Mesenchymal stem cell (in vitro differentiated cells and primary cell): ENCODE results near the gene ACOD1.
A peak's percentile ranks its signal among the peaks of the same experiment; 100 is the strongest.

Experiments
- DNase-seq: peaks from one replicate; pipeline ENCODE4 v3.0.0-alpha.2; 2013
- H2AFZ ChIP-seq: one replicate; pipeline ENCODE4 v1.6.1; 2013; ENCODE audit warnings: low read depth, mild to moderate bottlenecking, control low read depth, inconsistent platforms, low read length, moderate library complexity
- H2AK5ac ChIP-seq: 2 replicates; pipeline ENCODE4 v1.6.1; 2013; ENCODE audit warnings: low read length, moderate library complexity, mild to moderate bottlenecking, inconsistent platforms; ENCODE audit not compliant: severe bottlenecking
- H2BK120ac ChIP-seq: one replicate; pipeline ENCODE4 v1.6.1; 2013; ENCODE audit warnings: low read depth, mild to moderate bottlenecking, inconsistent platforms, low read length, moderate library complexity
- H2BK12ac ChIP-seq, 2 experiments: one replicate each; pipeline ENCODE4 v1.6.1; 2013; ENCODE audit warnings: inconsistent platforms in 2 of 2, low read length in 2 of 2, mild to moderate bottlenecking in 2 of 2, moderate library complexity in 2 of 2, control low read depth in 1 of 2
- H2BK15ac ChIP-seq: one replicate; pipeline ENCODE4 v1.6.1; 2013; ENCODE audit warnings: mild to moderate bottlenecking, low read depth, inconsistent platforms; ENCODE audit not compliant: poor library complexity, severe bottlenecking
- H2BK5ac ChIP-seq: 2 replicates; pipeline ENCODE4 v1.6.1; 2013; ENCODE audit warnings: low read depth, mild to moderate bottlenecking, low read length, control low read depth, inconsistent platforms; ENCODE audit not compliant: poor library complexity, severe bottlenecking
- H3K14ac ChIP-seq, 2 experiments: one replicate each; pipeline ENCODE4 v1.6.1; 2013; ENCODE audit warnings: inconsistent platforms in 2 of 2, low read length in 2 of 2, control low read depth in 1 of 2, mild to moderate bottlenecking in 1 of 2, moderate library complexity in 1 of 2
- H3K18ac ChIP-seq, 2 experiments: one replicate each; pipeline ENCODE4 v1.6.1; 2013; ENCODE audit warnings: inconsistent platforms in 2 of 2, low read length in 2 of 2, control low read depth in 1 of 2, low read depth in 1 of 2, mild to moderate bottlenecking in 1 of 2
- H3K23ac ChIP-seq, 2 experiments: one replicate each; pipeline ENCODE4 v1.6.1; 2013; ENCODE audit warnings: inconsistent platforms in 2 of 2, low read length in 2 of 2, mild to moderate bottlenecking in 2 of 2, moderate library complexity in 2 of 2, control low read depth in 1 of 2
- H3K27ac ChIP-seq: 2 replicates; pipeline ENCODE4 v1.5.1; 2013; ENCODE audit warnings: mild to moderate bottlenecking, moderate library complexity, low read length, control low read depth, inconsistent platforms; ENCODE audit not compliant: poor library complexity, severe bottlenecking
- H3K27me3 ChIP-seq, 2 experiments: 2 replicates each; pipeline versions ENCODE4 v1.6.1 to v1.7.0; 2013; ENCODE audit warnings: low read length in 2 of 2, mild to moderate bottlenecking in 2 of 2, moderate library complexity in 2 of 2, control low read depth in 1 of 2, inconsistent platforms in 1 of 2; ENCODE audit not compliant: control insufficient read depth in 1 of 2, insufficient read depth in 1 of 2
- H3K36me3 ChIP-seq, 2 experiments: 2 replicates each; pipeline versions ENCODE4 v1.6.1 to v1.7.0; 2013; ENCODE audit warnings: low read length in 2 of 2, control low read depth in 1 of 2, inconsistent platforms in 1 of 2, low read depth in 1 of 2, mild to moderate bottlenecking in 1 of 2; ENCODE audit not compliant: insufficient read depth in 2 of 2, control insufficient read depth in 1 of 2
- H3K4ac ChIP-seq, 2 experiments: one replicate each; pipeline ENCODE4 v1.6.1; 2013; ENCODE audit warnings: inconsistent platforms in 2 of 2, low read length in 2 of 2, mild to moderate bottlenecking in 2 of 2, moderate library complexity in 2 of 2, control low read depth in 1 of 2, low read depth in 1 of 2
- H3K4me1 ChIP-seq: 2 replicates; pipeline ENCODE4 v1.6.1; 2013; ENCODE audit warnings: low read depth, low read length, control low read depth; ENCODE audit not compliant: control insufficient read depth, insufficient read depth
- H3K4me2 ChIP-seq: 2 replicates; pipeline ENCODE4 v1.6.1; 2013; ENCODE audit warnings: low read length, mild to moderate bottlenecking, inconsistent platforms; ENCODE audit not compliant: poor library complexity, severe bottlenecking
- H3K4me3 ChIP-seq, 2 experiments: 2 replicates each; pipeline versions ENCODE4 v1.5.1 to v1.7.0; 2013; ENCODE audit warnings: low read length in 2 of 2, mild to moderate bottlenecking in 2 of 2, control low read depth in 1 of 2, low read depth in 1 of 2; ENCODE audit not compliant: insufficient read depth in 1 of 2
- H3K79me1 ChIP-seq: replicated peaks from 2 replicates; pipeline ENCODE4 v1.6.1; 2013; ENCODE audit warnings: mild to moderate bottlenecking, control low read depth, low read length, inconsistent platforms; ENCODE audit not compliant: poor library complexity, severe bottlenecking
- H3K9ac ChIP-seq: 2 replicates; pipeline ENCODE4 v1.7.0; 2013; ENCODE audit warnings: mild to moderate bottlenecking, low read length, moderate library complexity
- H3K9me3 ChIP-seq: 2 replicates; pipeline ENCODE4 v1.7.0; 2013; ENCODE audit warnings: mild to moderate bottlenecking, low read length; ENCODE audit not compliant: control insufficient read depth
- H4K8ac ChIP-seq: one replicate; pipeline ENCODE4 v1.6.1; 2013; ENCODE audit warnings: inconsistent platforms, mild to moderate bottlenecking, low read length, moderate library complexity
- H4K91ac ChIP-seq: one replicate; pipeline ENCODE4 v1.6.1; 2013; ENCODE audit warnings: mild to moderate bottlenecking, low read length, inconsistent platforms
- WGBS: methylation state at CpG from one replicate; pipeline ENCODE4 v1.1.7; 2013; ENCODE audit warnings: mixed read lengths; 5-methylcytosine and 5-hydroxymethylcytosine counted together

Gene ACOD1

DNA sequence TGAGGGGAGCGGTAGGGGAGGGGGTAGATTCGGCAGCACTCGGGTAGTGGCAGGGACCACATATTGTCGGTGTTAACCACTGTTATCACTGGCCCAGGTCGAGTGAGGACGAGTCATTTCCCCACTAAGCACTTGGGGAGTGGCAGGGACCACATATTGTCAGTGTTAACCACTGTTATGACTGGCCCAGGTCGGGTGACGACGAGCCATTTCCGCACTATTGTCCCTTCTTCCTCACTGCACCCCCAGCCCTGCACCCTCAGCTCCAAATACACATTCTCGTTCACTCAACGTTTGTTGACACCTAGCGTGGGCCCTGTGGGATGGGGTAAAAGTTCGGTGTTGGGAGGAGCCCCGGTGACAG lies 43.1 kb downstream of the ACOD1 start:
- Histone ChIP-seq H4K8ac (peak overlapping the region; percentile 72), H2BK15ac (no peak overlapping the region), H3K18ac (peak overlapping the region; percentile 76 to 78), H3K4me2 (peak overlapping the region; percentile 89), H2BK5ac (no peak overlapping the region), H3K36me3 (peaks cover 0 to 14% of the 10 kb centered on the region in 2 experiments), H3K79me1 (peaks cover 15% of the 10 kb centered on the region), H2AK5ac (no peak overlapping the region), H3K23ac (no peak overlapping the region), H3K27me3 (peaks cover 0 to 3% of the 10 kb centered on the region in 2 experiments), H4K91ac (no peak overlapping the region), H3K4me3 (peak overlapping the region; percentile 93 to 96), H3K4ac (peak overlapping the region; percentile 54 to 81), H2BK12ac (peak overlapping the region in 1 of 2 experiments; percentile 75), H3K27ac (no peak overlapping the region), H2BK120ac (peak overlapping the region; percentile 29), H3K9me3 (no peaks in the 10 kb centered on the region), H3K14ac (peak overlapping the region in 1 of 2 experiments; percentile 79), H3K4me1 (peaks cover 7% of the 10 kb centered on the region), H2AFZ (peak overlapping the region; percentile 89), H3K9ac (peak overlapping the region; percentile 98)
- DNase-seq: no peak
- 31% methylated on average over 9 of the region's 15 CpGs for WGBS

DNA sequence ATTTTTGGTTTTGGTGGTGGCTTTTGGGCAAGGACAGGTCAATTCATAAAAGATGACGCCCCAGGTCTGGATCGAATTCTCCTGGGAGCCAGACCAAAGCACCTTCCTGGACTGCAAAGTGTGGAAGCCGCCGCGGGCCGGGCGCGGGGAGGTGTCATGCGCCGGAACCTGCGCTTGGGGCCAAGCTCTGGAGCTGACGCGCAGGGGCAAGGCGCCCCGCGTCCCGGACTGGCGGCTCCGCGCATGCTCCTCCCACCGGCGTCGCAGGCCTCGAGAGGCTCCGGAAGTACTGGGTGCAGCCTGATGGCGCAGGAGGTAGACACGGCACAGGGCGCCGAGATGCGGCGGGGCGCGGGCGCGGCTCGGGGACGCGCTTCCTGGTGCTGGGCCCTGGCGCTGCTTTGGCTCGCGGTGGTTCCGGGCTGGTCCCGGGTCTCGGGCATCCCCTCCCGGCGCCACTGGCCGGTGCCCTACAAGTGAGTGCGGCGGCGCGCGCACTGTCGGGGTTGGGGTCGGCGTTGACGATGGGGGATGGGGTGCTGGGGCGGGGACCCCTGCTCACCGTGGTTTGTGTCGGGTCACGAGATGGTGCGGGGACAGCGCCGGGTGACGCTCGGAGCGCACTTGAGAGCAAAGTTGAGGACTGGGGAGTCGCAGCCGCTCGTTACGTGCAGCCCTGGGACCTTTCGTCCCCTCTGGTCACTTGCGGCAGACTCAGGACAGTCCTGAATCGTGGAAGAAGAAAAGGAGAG lies 43.7 kb downstream of the ACOD1 start, which contains the start of gene CLN5:
Gene CLN5 (plus strand): TSS at position 286 of the 752 bp plus-strand sequence. CDS start 18 bp downstream, at position 304.
- no peaks in the 10 kb centered on the region for H3K9me3 ChIP-seq
- peak within 1 kb of the TSS; percentile 97 for H4K91ac ChIP-seq
- H3K4me2 ChIP-seq: peak within 1 kb of the TSS; percentile 95
- peaks cover 0 to 17% of the 10 kb centered on the region in 2 experiments for H3K36me3 ChIP-seq
- peak within 1 kb of the TSS in 1 of 2 experiments; percentile 75 for H2BK12ac ChIP-seq
- peak within 1 kb of the TSS in 1 of 2 experiments; percentile 94 for H3K14ac ChIP-seq
- peak; percentile 93 for DNase-seq
- H3K4me1 ChIP-seq: peaks cover 7% of the 10 kb centered on the region
- peak within 1 kb of the TSS; percentile 93 to 96 for H3K4me3 ChIP-seq
- peak within 1 kb of the TSS in 1 of 2 experiments; percentile 83 for H3K23ac ChIP-seq
- peak within 1 kb of the TSS; percentile 97 for H4K8ac ChIP-seq
- WGBS: under 1% methylated on average over 73 of the region's 73 CpGs
- H2AK5ac ChIP-seq: no peak within 1 kb of the TSS
- peaks cover 0 to 3% of the 10 kb centered on the region in 2 experiments for H3K27me3 ChIP-seq
- H3K4ac ChIP-seq: peak within 1 kb of the TSS; percentile 89 to 93
- peak within 1 kb of the TSS; percentile 10 for H3K27ac ChIP-seq
- peak within 1 kb of the TSS; percentile 86 to 96 for H3K18ac ChIP-seq
- H2BK15ac ChIP-seq: peak within 1 kb of the TSS; percentile 39
- H2BK120ac ChIP-seq: peak within 1 kb of the TSS; percentile 80
- no peak within 1 kb of the TSS for H2BK5ac ChIP-seq
- peak within 1 kb of the TSS; percentile 89 for H2AFZ ChIP-seq
- peaks cover 17% of the 10 kb centered on the region for H3K79me1 ChIP-seq
- H3K9ac ChIP-seq: peak within 1 kb of the TSS; percentile 98

DNA sequence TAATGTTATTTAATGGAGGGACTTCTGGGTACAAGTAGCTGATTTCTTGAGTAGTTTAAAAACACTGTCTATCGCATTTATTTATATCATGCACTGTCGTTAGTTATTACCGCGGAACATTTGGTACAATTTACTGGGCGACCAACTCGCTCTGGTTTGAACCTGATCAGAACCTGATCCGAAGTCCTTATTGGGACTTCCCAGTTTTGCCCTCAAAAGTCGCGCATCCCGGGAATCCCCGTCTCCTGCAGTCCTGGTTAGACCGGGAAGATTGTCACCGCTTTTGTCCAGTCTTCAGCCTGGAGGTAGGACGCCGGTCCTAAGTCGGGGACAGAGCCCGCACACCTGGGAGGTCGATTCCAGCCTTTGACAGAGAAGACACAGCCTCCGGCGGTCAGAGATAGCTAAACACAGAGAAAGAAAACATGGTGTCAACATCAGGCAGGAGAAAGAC lies 44.3 kb downstream of the ACOD1 start:
- peaks cover 0 to 17% of the 10 kb centered on the region in 2 experiments for H3K36me3 ChIP-seq
- peaks cover 18% of the 10 kb centered on the region for H3K79me1 ChIP-seq
- H2AFZ ChIP-seq: peak overlapping the region; percentile 32
- no peak overlapping the region for H2BK120ac ChIP-seq
- H2BK15ac ChIP-seq: no peak overlapping the region
- H3K27ac ChIP-seq: no peak overlapping the region
- DNase-seq: peak; percentile 75
- no peak overlapping the region for H4K91ac ChIP-seq
- H4K8ac ChIP-seq: peak overlapping the region; percentile 97
- H2AK5ac ChIP-seq: no peak overlapping the region
- no peaks in the 10 kb centered on the region for H3K9me3 ChIP-seq
- H3K4me2 ChIP-seq: peak overlapping the region; percentile 95
- H3K4me3 ChIP-seq: peak overlapping the region; percentile 93 to 96
- peak overlapping the region; percentile 98 for H3K9ac ChIP-seq
- peak overlapping the region in 1 of 2 experiments; percentile 79 for H3K14ac ChIP-seq
- peak overlapping the region in 1 of 2 experiments; percentile 52 for H3K18ac ChIP-seq
- no peak overlapping the region for H2BK12ac ChIP-seq
- H3K4me1 ChIP-seq: peaks cover 7% of the 10 kb centered on the region
- peak overlapping the region in 1 of 2 experiments; percentile 41 for H3K23ac ChIP-seq
- peak overlapping the region in 1 of 2 experiments; percentile 13 for H3K4ac ChIP-seq
- H2BK5ac ChIP-seq: no peak overlapping the region
- no peaks in the 10 kb centered on the region for H3K27me3 ChIP-seq
- WGBS: 2% methylated on average over 20 of the region's 20 CpGs

DNA sequence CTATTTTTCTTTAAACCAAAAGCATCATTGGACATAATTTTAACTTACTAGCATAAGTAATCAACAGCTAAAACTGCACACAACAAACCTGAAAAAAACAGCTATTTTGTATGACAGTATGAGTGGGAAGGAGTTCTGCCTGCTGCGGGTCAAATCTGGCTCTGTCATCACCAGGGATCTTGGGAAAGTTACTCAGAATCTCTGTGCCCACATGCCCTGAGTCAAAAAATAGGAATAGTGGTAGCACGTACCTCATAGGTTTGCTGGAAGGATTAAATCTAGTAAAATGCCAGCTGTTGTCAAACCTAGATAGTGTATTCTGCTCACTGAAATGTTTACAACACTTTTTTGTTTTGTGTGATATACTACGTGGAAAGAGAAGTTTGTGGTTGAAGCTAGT lies 44.7 kb downstream of the ACOD1 start:
- Histone ChIP-seq H3K4me1 (peaks cover 7% of the 10 kb centered on the region), H2AK5ac (no peak overlapping the region), H3K27ac (no peak overlapping the region), H3K14ac (no peak overlapping the region), H3K23ac (no peak overlapping the region), H2BK12ac (no peak overlapping the region), H2BK120ac (no peak overlapping the region), H3K18ac (no peak overlapping the region), H3K27me3 (no peaks in the 10 kb centered on the region), H3K9ac (peak overlapping the region; percentile 98), H3K79me1 (peaks cover 20% of the 10 kb centered on the region), H2BK15ac (no peak overlapping the region), H3K4me2 (peak overlapping the region; percentile 95), H2BK5ac (no peak overlapping the region), H3K9me3 (no peaks in the 10 kb centered on the region), H3K36me3 (peaks cover 0 to 22% of the 10 kb centered on the region in 2 experiments), H4K8ac (no peak overlapping the region), H3K4ac (no peak overlapping the region), H4K91ac (no peak overlapping the region), H2AFZ (no peak overlapping the region), H3K4me3 (peak overlapping the region in 1 of 2 experiments; percentile 96)
- 40% methylated on average over 2 of the region's 3 CpGs for WGBS
- DNase-seq: peak; percentile 56
